GM12891 (cell line): ENCODE measurements around the gene BTBD18.

Experiments used
- DNase-seq: peaks from one replicate; pipeline ENCODE4 v3.0.0; 2011; ENCODE audit warnings: low spot score; ENCODE audit not compliant: insufficient read length
- FAIRE-seq: peaks from 2 replicates; lab custom pipeline; 2011; peaks lifted over from hg19 to GRCh38; lab: Jason Lieb, UNC
- PAX5 ChIP-seq: IDR thresholded peaks from 2 replicates; pipeline ENCODE4 v1.6.1; 2011; ENCODE audit warnings: low read length, moderate library complexity, mild to moderate bottlenecking; ENCODE audit not compliant: insufficient read depth, severe bottlenecking
- POLR2A ChIP-seq: IDR thresholded peaks from 2 replicates; pipeline ENCODE4 v1.6.1; 2011; ENCODE audit warnings: low read depth, low read length, control low read depth
- POLR2AphosphoS5 ChIP-seq: IDR thresholded peaks from 2 replicates; pipeline ENCODE4 v1.6.1; 2011; ENCODE audit warnings: low read depth, low read length, control low read depth
- POU2F2 ChIP-seq: IDR thresholded peaks from 2 replicates; pipeline ENCODE4 v1.6.1; 2011; ENCODE audit warnings: low read depth, mild to moderate bottlenecking, control low read depth, low read length, moderate library complexity
- SPI1 ChIP-seq: IDR thresholded peaks from 2 replicates; pipeline ENCODE4 v1.6.1; 2011; ENCODE audit warnings: low read depth, low read length, control low read depth
- TAF1 ChIP-seq: IDR thresholded peaks from 2 replicates; pipeline ENCODE4 v1.6.1; 2011; ENCODE audit warnings: low read depth, low read length, control low read depth

BTBD18 gene

GRCh38 chr11:57776031-57776521 is 24.5 kb upstream of the BTBD18 start:
- DNase-seq (no peak), FAIRE-seq (no peak)
- TF ChIP-seq POLR2AphosphoS5 (no peak), POU2F2 (no peak), TAF1 (no peak), PAX5 (no peak), POLR2A (no peak), SPI1 (no peak)

- no peak for FAIRE-seq
- no peak for TF ChIP-seq POU2F2
- no peak for TF ChIP-seq PAX5
- TF ChIP-seq TAF1: no peak
- no peak for TF ChIP-seq POLR2A
- TF ChIP-seq POLR2AphosphoS5: no peak
- no peak for TF ChIP-seq SPI1
Measured at GRCh38 chr11:57775491-57775890, 23.9 kb upstream of the BTBD18 start.

DNA sequence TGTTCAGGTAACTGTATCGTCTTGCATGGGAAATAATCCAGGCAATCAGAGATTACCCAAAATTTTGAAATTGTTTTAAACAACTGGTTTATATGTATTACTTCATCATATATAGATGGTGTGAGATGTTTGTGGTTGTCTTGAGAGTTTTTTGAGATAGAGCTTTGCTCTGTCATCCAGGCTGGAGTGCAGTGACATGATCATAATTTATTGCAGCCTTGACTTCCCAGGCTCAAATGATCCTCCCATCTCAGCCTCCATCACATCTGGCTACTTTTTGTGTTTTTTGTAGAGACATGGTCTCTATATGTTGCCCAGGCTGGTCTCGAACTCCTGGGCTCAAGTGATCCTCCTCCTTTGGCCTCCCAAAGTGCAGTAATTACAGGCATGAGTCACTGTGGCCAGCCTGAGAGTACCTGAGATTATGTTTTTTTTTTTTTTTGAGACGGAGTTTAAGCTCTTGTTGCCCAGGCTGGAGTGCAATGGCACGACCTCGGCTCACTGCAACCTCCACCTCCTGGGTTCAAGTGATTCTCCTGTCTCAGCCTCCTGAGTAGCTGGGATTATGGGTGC is 21.5 kb upstream of the BTBD18 start:
- DNase-seq: no peak
- FAIRE-seq: no peak

More at GRCh38 chr11:57775491-57775890, 23.9 kb upstream of the BTBD18 start:
- DNase-seq: no peak

GRCh38 chr11:57772562-57772961 is 20.9 kb upstream of the BTBD18 start:
- TF ChIP-seq PAX5 (no peak), POLR2A (no peak), POLR2AphosphoS5 (no peak), POU2F2 (no peak), TAF1 (no peak), SPI1 (no peak)
- no peak for DNase-seq
- FAIRE-seq: no peak

More for the DNA sequence above, 21.5 kb upstream of the BTBD18 start:
- TF ChIP-seq POLR2A (no peak), POLR2AphosphoS5 (no peak), SPI1 (no peak), POU2F2 (no peak), TAF1 (no peak), PAX5 (no peak)

DNA sequence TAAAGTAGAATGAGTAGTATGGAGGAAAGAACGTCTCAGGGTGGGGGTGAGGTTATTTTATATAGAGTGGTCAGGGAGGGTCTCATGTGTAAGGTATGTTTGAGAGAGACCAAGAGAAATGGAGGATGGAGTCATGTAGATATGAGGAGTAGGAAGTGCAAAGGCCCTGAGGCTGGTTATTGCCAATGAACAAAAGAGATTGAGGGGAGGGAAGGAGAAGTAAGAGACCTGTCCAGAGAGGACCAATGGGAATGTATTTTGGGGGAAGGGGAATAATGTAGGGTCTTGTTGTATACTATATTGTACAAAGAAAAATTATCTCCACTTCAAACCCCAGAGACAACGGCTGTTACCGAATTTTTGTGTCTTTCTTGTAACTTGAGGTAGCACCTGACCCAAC is 19.7 kb upstream of the BTBD18 start:
- TF ChIP-seq TAF1: no peak
- TF ChIP-seq SPI1: no peak
- TF ChIP-seq POLR2AphosphoS5: no peak
- TF ChIP-seq PAX5: no peak
- TF ChIP-seq POLR2A: no peak
- no peak for TF ChIP-seq POU2F2
- FAIRE-seq (no peak), DNase-seq (no peak)

DNA sequence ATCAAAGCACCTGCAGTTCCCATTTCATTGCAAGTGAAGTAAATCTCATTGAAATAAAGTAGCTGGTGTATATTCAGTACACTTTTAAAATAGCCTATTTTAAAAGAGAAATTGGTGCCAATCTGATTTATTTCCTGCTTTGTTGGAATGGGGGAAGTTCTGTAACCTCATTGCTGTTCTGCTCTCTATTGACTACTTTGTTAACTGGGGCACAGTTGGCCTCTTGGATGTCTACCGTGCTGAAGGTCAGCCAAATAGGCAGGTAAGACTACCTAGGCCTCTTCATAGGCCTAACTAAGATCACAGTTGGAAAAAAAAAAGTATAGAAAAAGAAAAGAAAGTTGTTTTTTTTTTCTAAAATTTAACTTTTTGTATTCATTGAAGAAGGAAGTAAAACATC is 19.2 kb upstream of the BTBD18 start:
- FAIRE-seq (no peak), DNase-seq (no peak)
- TF ChIP-seq POU2F2 (no peak), POLR2A (no peak), POLR2AphosphoS5 (no peak), TAF1 (no peak), PAX5 (no peak), SPI1 (no peak)

- FAIRE-seq: no peak
- no peak for DNase-seq
- TF ChIP-seq SPI1 (no peak), POLR2A (no peak), PAX5 (no peak), TAF1 (no peak), POLR2AphosphoS5 (no peak), POU2F2 (no peak)
Measured at GRCh38 chr11:57764972-57765371, 13.4 kb upstream of the BTBD18 start.

- DNase-seq (no peak), FAIRE-seq (no peak)
- TF ChIP-seq POU2F2 (no peak), PAX5 (no peak), SPI1 (no peak), POLR2AphosphoS5 (no peak), TAF1 (no peak)
Measured at GRCh38 chr11:57764566-57764965, 12.9 kb upstream of the BTBD18 start.

GRCh38 chr11:57764021-57764420 is 12.4 kb upstream of the BTBD18 start:
- TF ChIP-seq PAX5: no peak
- TF ChIP-seq POU2F2: no peak
- no peak for TF ChIP-seq POLR2AphosphoS5
- no peak for TF ChIP-seq TAF1
- no peak for TF ChIP-seq SPI1
- TF ChIP-seq POLR2A: no peak
- DNase-seq: no peak
- no peak for FAIRE-seq

- FAIRE-seq (no peak), DNase-seq (no peak)
- TF ChIP-seq POLR2A (no peak), SPI1 (no peak), PAX5 (no peak), POU2F2 (no peak), POLR2AphosphoS5 (no peak), TAF1 (no peak)
Measured at GRCh38 chr11:57763568-57763967, 11.9 kb upstream of the BTBD18 start.
